Endothelial cell (in vitro differentiated cells): ENCODE data around the gene CPEB3. TPM values are rescaled to one million over a fixed set of nuclear protein-coding genes. Genes with fewer than 3 reads are reported as not detected.
"Not testable (repeated sequence)": the region's sequence is repeated elsewhere in the genome, so short reads cannot be mapped to it uniquely, and the experiment has no call there.

Source experiments
- DNase-seq: peaks from one replicate; pipeline ENCODE4 v3.0.0; 2021; ENCODE audit warnings: low spot score
- H3K27ac Mint-ChIP-seq: one replicate; pipeline ENCODE4 v1.8.0; 2021; ENCODE audit warnings: mixed read lengths, inconsistent platforms; ENCODE audit not compliant: unreplicated experiment
- H3K27me3 Mint-ChIP-seq: one replicate; pipeline ENCODE4 v1.8.0; 2021; ENCODE audit warnings: mild to moderate bottlenecking, moderate library complexity, mixed read lengths, inconsistent platforms; ENCODE audit not compliant: unreplicated experiment
- H3K36me3 Mint-ChIP-seq: one replicate; pipeline ENCODE4 v1.8.0; 2021; ENCODE audit warnings: mild to moderate bottlenecking, low read depth, mixed read lengths, inconsistent platforms; ENCODE audit not compliant: unreplicated experiment
- H3K4me1 Mint-ChIP-seq: one replicate; pipeline ENCODE4 v1.8.0; 2021; ENCODE audit warnings: mild to moderate bottlenecking, mixed read lengths, inconsistent platforms; ENCODE audit not compliant: unreplicated experiment
- H3K4me3 Mint-ChIP-seq: one replicate; pipeline ENCODE4 v1.8.0; 2021; ENCODE audit warnings: mild to moderate bottlenecking, mixed read lengths, inconsistent platforms; ENCODE audit not compliant: unreplicated experiment
- H3K9me3 Mint-ChIP-seq: one replicate; pipeline ENCODE4 v1.8.0; 2021; ENCODE audit warnings: mixed read lengths, inconsistent platforms; ENCODE audit not compliant: unreplicated experiment
- long read RNA-seq: library from polyadenylated mRNA; unstranded; transcript quantifications from one replicate; pipeline ENCODE4 v2.0.0, GENCODE V29; 2020; ENCODE audit not compliant: unreplicated experiment
- total RNA-seq: library from RNA; stranded (reverse); fragmentation: NEBNext Ultra II Directional; extraction: Animal tissue kit (Norgen Biotek cat#: 25700); gene quantifications from one replicate; pipeline ENCODE4 v1.2.1, GENCODE V29; 2021; ENCODE audit not compliant: unreplicated experiment
- TF ChIP-seq, protein P1 (sequence below): fragments of 200-600 bp; sonication (generic); IDR thresholded peaks from one replicate; pipeline ENCODE4 v1.5.0; 2021; ENCODE audit warnings: antibody characterized with exemption; ENCODE audit not compliant: unreplicated experiment

The CPEB3 gene
- 2.4 TPM for total RNA-seq
- long read RNA-seq, partial matches to known transcripts: 0 of 1 reads
- long read RNA-seq, other reads (novel, unspliced or antisense): 1 of 1 reads

DNA sequence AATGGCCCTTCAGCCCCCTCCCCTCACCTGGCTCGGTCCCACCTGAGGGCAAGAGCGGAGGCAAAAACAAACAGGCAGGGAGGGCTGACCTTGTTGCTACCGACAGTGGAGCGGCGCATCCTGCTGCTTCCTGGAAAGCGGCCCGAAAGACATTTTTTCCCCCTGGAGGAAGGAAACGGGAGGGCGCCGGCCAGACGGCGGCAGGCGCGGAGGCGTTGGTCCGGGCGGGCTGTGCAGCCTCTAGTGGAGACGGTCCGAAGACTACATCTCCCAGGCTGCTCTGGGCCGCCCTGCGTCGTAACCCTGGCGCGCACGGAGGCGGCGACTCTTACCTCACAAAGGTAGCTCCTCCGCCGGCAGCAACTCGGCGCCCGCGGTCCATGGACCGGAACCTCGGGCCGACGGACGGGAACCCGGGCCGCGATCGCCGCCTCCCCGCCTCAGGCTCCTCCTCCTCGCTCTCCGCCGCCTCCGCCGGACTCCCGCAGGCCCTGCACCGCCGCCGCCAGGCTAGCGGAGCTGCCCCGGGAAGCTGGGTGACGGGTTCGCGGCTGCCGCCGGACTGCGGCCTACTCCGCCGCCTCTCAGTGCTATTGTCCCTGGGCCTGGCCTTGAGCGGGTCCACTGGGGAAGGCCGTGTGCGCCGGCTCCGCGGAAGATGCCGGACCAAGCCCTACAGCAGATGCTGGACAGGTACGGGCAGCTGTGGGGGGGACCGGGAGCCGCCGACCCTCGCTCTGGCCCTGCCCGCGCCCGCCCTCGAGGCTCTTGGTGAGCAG lies at the start of gene CPEB3, which contains the start of gene MARCHF5:
CPEB3 (minus strand) TSS at position 242 of the 779 bp plus-strand sequence. CDS start 50,728 bp downstream, outside the sequence.
MARCHF5 (plus strand) TSS at position 331 of the 779 bp plus-strand sequence; CDS start at position 659, 328 bp downstream.
- Mint-ChIP-seq H3K27ac (peak within 1 kb of the TSS; percentile 94), H3K9me3 (no peaks in the 10 kb centered on the region), H3K4me1 (peaks cover 16% of the 10 kb centered on the region), H3K4me3 (peak within 1 kb of the TSS; percentile 96), H3K27me3 (peaks cover 5% of the 10 kb centered on the region), H3K36me3 (peaks cover 12% of the 10 kb centered on the region)
- TF ChIP-seq, protein P1, sequence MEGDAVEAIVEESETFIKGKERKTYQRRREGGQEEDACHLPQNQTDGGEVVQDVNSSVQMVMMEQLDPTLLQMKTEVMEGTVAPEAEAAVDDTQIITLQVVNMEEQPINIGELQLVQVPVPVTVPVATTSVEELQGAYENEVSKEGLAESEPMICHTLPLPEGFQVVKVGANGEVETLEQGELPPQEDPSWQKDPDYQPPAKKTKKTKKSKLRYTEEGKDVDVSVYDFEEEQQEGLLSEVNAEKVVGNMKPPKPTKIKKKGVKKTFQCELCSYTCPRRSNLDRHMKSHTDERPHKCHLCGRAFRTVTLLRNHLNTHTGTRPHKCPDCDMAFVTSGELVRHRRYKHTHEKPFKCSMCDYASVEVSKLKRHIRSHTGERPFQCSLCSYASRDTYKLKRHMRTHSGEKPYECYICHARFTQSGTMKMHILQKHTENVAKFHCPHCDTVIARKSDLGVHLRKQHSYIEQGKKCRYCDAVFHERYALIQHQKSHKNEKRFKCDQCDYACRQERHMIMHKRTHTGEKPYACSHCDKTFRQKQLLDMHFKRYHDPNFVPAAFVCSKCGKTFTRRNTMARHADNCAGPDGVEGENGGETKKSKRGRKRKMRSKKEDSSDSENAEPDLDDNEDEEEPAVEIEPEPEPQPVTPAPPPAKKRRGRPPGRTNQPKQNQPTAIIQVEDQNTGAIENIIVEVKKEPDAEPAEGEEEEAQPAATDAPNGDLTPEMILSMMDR: peak; percentile 66
- DNase-seq: peak; percentile 94

DNA sequence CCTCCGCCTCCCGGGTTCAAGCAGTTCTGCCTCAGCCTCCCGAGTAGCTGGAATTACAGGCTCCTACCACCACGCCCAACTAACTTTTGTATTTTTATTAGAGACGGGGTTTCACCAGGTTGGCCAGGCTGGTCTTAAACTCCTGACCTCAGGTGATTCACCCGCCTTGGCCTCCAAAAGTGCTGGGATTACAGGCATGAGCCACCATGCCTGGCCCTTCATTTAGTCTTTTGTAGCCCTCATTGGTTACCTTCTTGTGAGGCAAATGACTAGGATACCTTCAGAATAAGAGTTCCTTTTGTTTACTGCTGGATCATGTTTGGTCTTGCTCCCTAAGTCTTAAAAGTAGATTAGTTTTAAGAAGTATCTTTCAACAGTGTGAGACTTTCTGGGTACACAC lies 39.0 kb upstream of the CPEB3 start:
- not testable (repeated sequence) for H3K9me3 Mint-ChIP-seq, DNase-seq, H3K4me3 Mint-ChIP-seq, H3K36me3 Mint-ChIP-seq, H3K27ac Mint-ChIP-seq, H3K27me3 Mint-ChIP-seq
- H3K4me1 Mint-ChIP-seq: peaks cover 13% of the 10 kb centered on the region

DNA sequence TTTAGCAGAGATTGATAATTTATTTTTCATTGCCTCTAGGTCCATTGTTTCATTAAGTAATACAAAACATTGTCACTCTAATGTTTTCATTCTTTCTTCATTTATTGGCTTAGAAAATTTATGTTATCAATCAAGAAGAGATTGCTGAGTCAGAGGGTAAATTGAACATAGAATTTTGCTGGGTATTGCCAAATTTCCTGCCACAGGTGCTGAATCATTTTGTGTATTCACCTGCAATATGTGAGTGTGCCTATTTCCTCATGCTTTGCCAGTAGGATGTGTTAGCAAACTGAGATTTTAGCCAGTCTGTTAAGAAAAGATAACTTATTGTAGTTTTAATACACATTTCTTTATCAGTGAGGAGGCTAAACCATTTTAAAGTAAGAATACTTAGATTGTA lies 38.1 kb upstream of the CPEB3 start:
- TF ChIP-seq, protein P1: no peak
- no peak overlapping the region for H3K27ac Mint-ChIP-seq
- peaks cover 13% of the 10 kb centered on the region for H3K4me1 Mint-ChIP-seq
- no peaks in the 10 kb centered on the region for H3K36me3 Mint-ChIP-seq
- no peaks in the 10 kb centered on the region for H3K9me3 Mint-ChIP-seq
- no peak for DNase-seq
- H3K27me3 Mint-ChIP-seq: no peaks in the 10 kb centered on the region
- H3K4me3 Mint-ChIP-seq: no peak overlapping the region

DNA sequence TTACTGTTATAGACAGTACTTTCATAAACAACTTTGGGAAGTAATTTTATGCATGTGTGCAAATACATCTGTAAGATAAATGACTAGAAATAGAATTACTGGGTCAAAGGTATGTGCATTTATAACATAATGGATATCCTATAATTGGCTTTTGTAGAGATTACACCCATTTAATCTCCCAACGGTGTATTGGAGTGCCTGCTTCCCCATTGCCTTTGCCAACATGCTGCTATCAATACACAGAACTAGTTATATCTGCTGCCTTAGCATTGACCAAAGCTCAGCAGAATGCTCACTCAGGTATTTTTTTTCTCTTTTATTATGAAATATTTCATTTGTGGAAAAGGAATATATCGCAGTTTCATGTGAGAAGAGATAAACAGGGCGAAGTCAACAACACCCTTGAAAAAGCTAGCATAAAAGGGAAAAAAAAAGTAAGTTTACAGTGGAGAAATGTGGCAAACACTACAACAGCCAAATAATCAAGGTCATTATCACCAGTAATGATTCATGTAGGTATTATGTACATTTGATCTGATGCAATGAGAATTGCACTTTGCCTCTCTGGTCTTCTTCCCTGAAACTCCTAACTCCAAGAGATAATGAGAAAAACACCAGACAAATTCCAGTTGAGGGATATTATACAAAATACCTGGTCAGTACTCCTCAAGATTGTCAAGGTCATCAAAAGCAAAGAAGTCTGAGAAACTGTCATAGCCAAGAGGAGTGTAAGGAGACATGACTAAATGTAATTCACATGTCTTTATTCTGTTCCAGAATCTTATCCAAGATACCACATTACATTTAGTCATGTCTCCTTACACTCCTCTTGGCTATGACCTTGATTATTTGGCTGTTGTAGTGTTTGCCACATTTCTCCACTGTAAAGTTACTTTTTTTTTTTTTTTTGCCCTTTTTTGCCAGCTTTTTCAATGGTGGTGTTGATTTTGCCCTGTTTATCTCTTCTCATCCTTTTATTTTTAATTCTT lies 36.9 kb upstream of the CPEB3 start:
- Mint-ChIP-seq H3K4me3 (no peak overlapping the region), H3K27ac (no peak overlapping the region), H3K27me3 (peaks cover 2% of the 10 kb centered on the region), H3K9me3 (no peaks in the 10 kb centered on the region), H3K36me3 (peaks cover 7% of the 10 kb centered on the region), H3K4me1 (peaks cover 13% of the 10 kb centered on the region)
- TF ChIP-seq, protein P1: no peak
- no peak for DNase-seq

DNA sequence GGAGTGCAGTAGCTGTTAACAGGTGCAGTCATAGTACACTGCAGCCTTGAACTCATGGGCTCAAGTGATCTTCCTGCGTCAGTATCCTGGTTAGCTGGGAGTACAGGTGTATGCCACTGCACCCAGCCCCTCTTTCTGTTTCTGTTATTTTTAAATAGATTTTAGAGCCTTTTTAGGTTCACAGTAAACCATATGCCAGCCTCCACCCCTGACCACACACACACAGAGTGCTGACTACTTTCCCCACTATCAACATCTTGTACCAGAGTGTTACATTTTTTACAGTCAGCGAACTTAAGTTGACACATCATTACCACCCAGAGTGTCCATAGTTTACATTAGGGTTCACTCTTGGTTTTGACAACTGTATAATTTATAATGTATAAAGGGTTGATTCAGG lies 32.2 kb upstream of the CPEB3 start:
- Mint-ChIP-seq H3K27me3 (peaks cover 2% of the 10 kb centered on the region), H3K4me1 (no peaks in the 10 kb centered on the region), H3K4me3 (no peak overlapping the region), H3K9me3 (no peaks in the 10 kb centered on the region), H3K27ac (no peak overlapping the region), H3K36me3 (peaks cover 13% of the 10 kb centered on the region)
- DNase-seq: no peak
- TF ChIP-seq, protein P1: no peak
